DND-41 (cell line): ENCODE data around the gene COL26A1.
A peak's percentile ranks its signal among the peaks of the same experiment; 100 is the strongest.

ENCODE experiments used
- CTCF ChIP-seq: IDR thresholded peaks from 2 replicates; pipeline ENCODE4 v1.5.1; 2012; ENCODE audit warnings: borderline replicate concordance, low read length, moderate library complexity, mild to moderate bottlenecking; ENCODE audit not compliant: poor library complexity, severe bottlenecking; ENCODE audit errors: extremely low read depth
- EZH2 ChIP-seq: IDR thresholded peaks from 3 replicates; pipeline ENCODE4 v1.6.1; 2012; ENCODE audit warnings: borderline replicate concordance, low read depth, mild to moderate bottlenecking, moderate library complexity, low read length, inconsistent platforms; ENCODE audit not compliant: severe bottlenecking

DNA sequence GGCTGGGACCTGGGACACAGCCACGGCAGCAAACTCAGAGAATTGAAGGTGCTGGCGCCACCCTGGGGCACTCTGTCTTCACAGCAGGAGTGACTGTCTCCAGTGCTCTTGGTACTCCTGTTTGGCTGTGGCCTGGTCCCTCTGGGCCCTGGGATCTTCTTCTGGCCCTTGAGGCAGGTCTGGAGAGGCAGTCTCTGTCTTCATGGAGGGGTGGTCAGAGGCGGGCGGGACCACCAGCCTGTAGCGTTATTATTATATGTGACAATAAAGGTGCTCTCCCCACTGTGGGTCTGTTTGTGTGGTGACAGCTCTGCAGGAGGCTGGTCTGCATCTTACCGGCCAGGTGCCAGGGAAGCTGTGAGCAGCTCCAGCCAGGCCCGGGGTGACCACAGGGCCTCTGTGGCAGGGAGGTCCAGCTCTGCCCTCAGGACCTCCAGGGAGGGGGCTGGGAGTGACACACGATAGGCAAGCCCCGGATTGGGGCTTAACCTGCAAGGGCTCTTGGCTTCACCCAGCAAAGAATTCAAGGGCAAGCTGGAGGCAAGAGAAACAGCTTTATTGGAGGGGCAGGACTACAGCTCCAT is 196.2 kb downstream of the COL26A1 start:
- TF ChIP-seq CTCF (peak; percentile 20), EZH2 (no peak)
